NCI-H146 treated with DMSO at 0.1 percent for 48 hours (cell line): ENCODE measurements around the gene HLA-B.
"Not testable (repeated sequence)": the region's sequence is repeated elsewhere in the genome, so short reads cannot be mapped to it uniquely, and the experiment has no call there.

Experiments
- DNase-seq: peaks from one replicate; lab custom pipeline; 2025; ENCODE audit not compliant: unreplicated experiment; lab: John Stamatoyannopoulos, UW

Gene HLA-B

GRCh38 chr6:31356946-31357466 is at the start of gene HLA-B:
Gene HLA-B (minus strand): TSS chr6:31357179. CDS start chr6:31357158, 21 bp downstream.
- DNase-seq = peak; percentile 29

- no peak for DNase-seq
Observed at GRCh38 chr6:31405996-31406395, 49.0 kb upstream of the HLA-B start.

- not testable (repeated sequence) for DNase-seq
Observed at GRCh38 chr6:31404061-31404364, 47.0 kb upstream of the HLA-B start.

GRCh38 chr6:31403283-31404060 is 46.5 kb upstream of the HLA-B start, which contains the start of gene MICA:
Gene MICA (plus strand): TSS chr6:31403595. CDS start chr6:31403633, 38 bp downstream.
- no peak for DNase-seq

GRCh38 chr6:31402324-31403282 is 45.6 kb upstream of the HLA-B start:
- no peak for DNase-seq

GRCh38 chr6:31401403-31401802 is 44.4 kb upstream of the HLA-B start:
- DNase-seq = no peak

GRCh38 chr6:31400467-31401289 is 43.7 kb upstream of the HLA-B start:
- no peak for DNase-seq

- DNase-seq = no peak
Observed at GRCh38 chr6:31399589-31400466, 42.8 kb upstream of the HLA-B start.

GRCh38 chr6:31397901-31398525 is 41.0 kb upstream of the HLA-B start:
- DNase-seq = no peak

GRCh38 chr6:31397153-31397499 is 40.1 kb upstream of the HLA-B start:
- not testable (repeated sequence) for DNase-seq

- DNase-seq = peak; percentile 15
Observed at GRCh38 chr6:31396422-31397152, 39.6 kb upstream of the HLA-B start.

- DNase-seq = no peak
Observed at GRCh38 chr6:31395832-31396231, 38.9 kb upstream of the HLA-B start.

- no peak for DNase-seq
Observed at GRCh38 chr6:31394381-31394780, 37.4 kb upstream of the HLA-B start.

GRCh38 chr6:31393932-31394331 is 37.0 kb upstream of the HLA-B start:
- no peak for DNase-seq

- DNase-seq = not testable (repeated sequence)
Observed at GRCh38 chr6:31389802-31390132, 32.8 kb upstream of the HLA-B start.

- DNase-seq = not testable (repeated sequence)
Observed at GRCh38 chr6:31388916-31389801, 32.2 kb upstream of the HLA-B start.

GRCh38 chr6:31386977-31387376 is 30.0 kb upstream of the HLA-B start:
- no peak for DNase-seq

- DNase-seq = no peak
Observed at GRCh38 chr6:31386099-31386498, 29.1 kb upstream of the HLA-B start.
